H1 (cell line): Measurements from ENCODE around the gene HBS1L. TPM values are rescaled to one million over a fixed set of nuclear protein-coding genes. Genes with fewer than 3 reads are reported as not detected.

Source experiments
- CTCF ChIA-PET: fragments of 300-600 bp; sonication (Branson Sonifier 250); formaldehyde crosslinking; loops from one replicate; lab custom pipeline; 2021; ENCODE audit not compliant: partially characterized antibody; lab: Charles Lee
- POLR2A ChIA-PET: fragments of 300-600 bp; sonication (Branson Sonifier 250); formaldehyde crosslinking; loops from one replicate; lab custom pipeline; 2021; ENCODE audit warnings: inconsistent platforms; ENCODE audit not compliant: partially characterized antibody; lab: Charles Lee
- DNase-seq, 2 experiments: peaks; one replicate each; pipeline versions ENCODE4 v3.0.0 to v3.0.0-alpha.2; 2010 to 2022; ENCODE audit warnings: low spot score in 2 of 2, low read depth in 1 of 2, mixed read lengths in 1 of 2
- FAIRE-seq: peaks from 2 replicates; lab custom pipeline; 2011; peaks lifted over from hg19 to GRCh38; lab: Jason Lieb, UNC
- H2AFZ ChIP-seq: 2 replicates; pipeline ENCODE4 v1.8.1; 2012; ENCODE audit warnings: low read length, inconsistent platforms
- H2AK5ac ChIP-seq: 2 replicates; pipeline ENCODE4 v1.6.1; 2013; ENCODE audit warnings: low read depth, low read length
- H2BK120ac ChIP-seq: replicated peaks from 2 replicates; pipeline ENCODE3; 2013; ENCODE audit warnings: low read depth, low read length, inconsistent platforms
- H2BK12ac ChIP-seq: 2 replicates; pipeline ENCODE4 v1.6.1; 2013; ENCODE audit warnings: low read depth, low read length
- H2BK15ac ChIP-seq: 2 replicates; pipeline ENCODE4 v1.6.1; 2013; ENCODE audit warnings: low read length
- H2BK20ac ChIP-seq: 2 replicates; pipeline ENCODE4 v1.6.1; 2013; ENCODE audit warnings: low read length
- H2BK5ac ChIP-seq: 2 replicates; pipeline ENCODE4 v1.6.1; 2013; ENCODE audit warnings: low read depth, low read length
- H3K14ac ChIP-seq: 2 replicates; pipeline ENCODE4 v1.6.1; 2013; ENCODE audit warnings: inconsistent platforms; ENCODE audit not compliant: insufficient read length
- H3K18ac ChIP-seq: 2 replicates; pipeline ENCODE4 v1.6.1; 2013; ENCODE audit warnings: low read length; ENCODE audit errors: extremely low read depth
- H3K23ac ChIP-seq: 2 replicates; pipeline ENCODE4 v1.6.1; 2013; ENCODE audit warnings: inconsistent platforms; ENCODE audit not compliant: insufficient read length
- H3K23me2 ChIP-seq: 2 replicates; pipeline ENCODE4 v1.6.1; 2013; ENCODE audit warnings: low read depth, low read length
- H3K27ac ChIP-seq: 2 replicates; pipeline ENCODE4 v1.6.1; 2011; ENCODE audit warnings: low read depth, low read length, inconsistent platforms
- H3K27me3 ChIP-seq, 4 experiments: replicated peaks in 1 of 4; 1 replicate in 1 of 4; 2 replicates in 3 of 4; pipeline versions ENCODE4 v1.6.1 to v1.8.1; 2011 to 2013; ENCODE audit warnings: low read length in 3 of 4, mild to moderate bottlenecking in 3 of 4, inconsistent platforms in 2 of 4, mixed read lengths in 2 of 4, moderate library complexity in 1 of 4; ENCODE audit not compliant: control insufficient read depth in 3 of 4, insufficient read depth in 3 of 4; ENCODE audit errors: extremely low read depth in 1 of 4
- H3K36me3 ChIP-seq, 4 experiments: 2 replicates each; pipeline versions ENCODE4 v1.6.1 to v1.8.1; 2011 to 2013; ENCODE audit warnings: mild to moderate bottlenecking in 4 of 4, low read length in 3 of 4, moderate library complexity in 2 of 4, control low read depth in 1 of 4, inconsistent platforms in 1 of 4; ENCODE audit not compliant: insufficient read depth in 4 of 4, control insufficient read depth in 2 of 4
- H3K4ac ChIP-seq: replicated peaks from 2 replicates; pipeline ENCODE3; 2013; ENCODE audit warnings: low read length, low read depth, mixed read lengths, inconsistent platforms; ENCODE audit not compliant: insufficient read length
- H3K4me1 ChIP-seq, 4 experiments: replicated peaks in 1 of 4; 1 replicate in 1 of 4; 2 replicates in 3 of 4; pipeline versions ENCODE4 v1.6.1 to v1.8.1; 2011 to 2013; ENCODE audit warnings: low read length in 3 of 4, inconsistent platforms in 2 of 4, mixed read lengths in 1 of 4; ENCODE audit not compliant: insufficient read depth in 4 of 4, control insufficient read depth in 3 of 4
- H3K4me2 ChIP-seq, 2 experiments: 2 replicates each; pipeline versions ENCODE4 v1.6.1 to v1.8.1; 2011 to 2013; ENCODE audit warnings: low read depth in 2 of 2, low read length in 2 of 2, control low read depth in 1 of 2, inconsistent platforms in 1 of 2, mild to moderate bottlenecking in 1 of 2; ENCODE audit not compliant: insufficient read depth in 1 of 2
- H3K4me3 ChIP-seq, 4 experiments: fragments of 200-600, 300-600 bp in 1 of 4; sonication (generic), shearing (Covaris generic), sonication (Bioruptor Twin) in 1 of 4; 2 replicates each; pipeline versions ENCODE4 v1.5.1 to v1.8.1; 2011 to 2016; ENCODE audit warnings: low read length in 4 of 4, low read depth in 3 of 4, control low read depth in 2 of 4, inconsistent platforms in 2 of 4, mild to moderate bottlenecking in 2 of 4, mixed read lengths in 1 of 4, moderate library complexity in 1 of 4; ENCODE audit not compliant: insufficient read depth in 2 of 4; ENCODE audit errors: extremely low read depth in 1 of 4
- H3K56ac ChIP-seq: replicated peaks from 2 replicates; pipeline ENCODE3; 2013; ENCODE audit warnings: low read depth, mild to moderate bottlenecking, mixed read lengths, low read length, inconsistent platforms; ENCODE audit not compliant: insufficient read length
- H3K79me1 ChIP-seq: 2 replicates; pipeline ENCODE4 v1.6.1; 2013; ENCODE audit warnings: low read depth, low read length, control low read depth
- H3K79me2 ChIP-seq, 2 experiments: 2 replicates each; pipeline versions ENCODE4 v1.6.1 to v1.8.1; 2012 to 2013; ENCODE audit warnings: low read length in 2 of 2, mild to moderate bottlenecking in 2 of 2, inconsistent platforms in 1 of 2; ENCODE audit not compliant: insufficient read depth in 2 of 2, control insufficient read depth in 1 of 2
- H3K9ac ChIP-seq, 4 experiments: replicated peaks in 1 of 4; 1 replicate in 1 of 4; 2 replicates in 3 of 4; pipeline versions ENCODE4 v1.6.1 to v1.8.1; 2011 to 2013; ENCODE audit warnings: low read depth in 3 of 4, low read length in 3 of 4, control low read depth in 2 of 4, mild to moderate bottlenecking in 2 of 4, moderate library complexity in 2 of 4, inconsistent platforms in 1 of 4; ENCODE audit errors: extremely low read depth in 1 of 4
- H3K9me3 ChIP-seq, 2 experiments: 2 replicates each; pipeline versions ENCODE4 v1.6.1 to v1.8.1; 2012 to 2013; ENCODE audit warnings: mild to moderate bottlenecking in 2 of 2, moderate library complexity in 2 of 2, control low read depth in 1 of 2, inconsistent platforms in 1 of 2, low read depth in 1 of 2, low read length in 1 of 2, mixed read lengths in 1 of 2; ENCODE audit not compliant: insufficient read depth in 2 of 2
- H4K20me1 ChIP-seq, 2 experiments: replicated peaks in 1 of 2; 2 replicates each; pipeline versions ENCODE3 to v1.8.1; 2011 to 2013; ENCODE audit warnings: inconsistent platforms in 2 of 2, low read length in 2 of 2, mild to moderate bottlenecking in 1 of 2; ENCODE audit not compliant: insufficient read depth in 2 of 2, control insufficient read depth in 1 of 2
- H4K5ac ChIP-seq: 2 replicates; pipeline ENCODE4 v1.6.1; 2013; ENCODE audit warnings: low read length, low read depth, mixed read lengths, inconsistent platforms; ENCODE audit not compliant: insufficient read length
- H4K8ac ChIP-seq: 2 replicates; pipeline ENCODE4 v1.8.0; 2013; ENCODE audit warnings: mild to moderate bottlenecking, moderate library complexity, low read length, inconsistent platforms; ENCODE audit not compliant: insufficient read depth; ENCODE audit errors: extremely low read depth
- H4K91ac ChIP-seq: replicated peaks from 2 replicates; pipeline ENCODE3; 2013; ENCODE audit warnings: low read length, mixed read lengths, inconsistent platforms; ENCODE audit not compliant: insufficient read length
- BACH1 ChIP-seq: IDR thresholded peaks from 2 replicates; pipeline ENCODE4 v1.6.1; 2012; ENCODE audit warnings: low read length, improper control_type of control experiment
- SUZ12 ChIP-seq: fragments of 200-600 bp; sonication (generic); IDR thresholded peaks from 2 replicates; pipeline ENCODE4 v1.6.1; 2012; ENCODE audit warnings: mild to moderate bottlenecking, inconsistent platforms, low read length, moderate library complexity, mixed read lengths
- WGBS, 2 experiments: shearing (Covaris generic) in 1 of 2; methylation state at CpG; one replicate each; pipeline versions ENCODE4 v1.1.6 to v1.1.7; 2013 to 2015; ENCODE audit warnings: low lambda C conversion rate in 2 of 2, mixed read lengths in 2 of 2, inconsistent platforms in 1 of 2, low coverage in 1 of 2, missing lambda C conversion rate in 1 of 2; ENCODE audit not compliant: insufficient replicate concordance in 2 of 2, insufficient coverage in 1 of 2, insufficient read length in 1 of 2; ENCODE audit errors: extremely low coverage in 1 of 2, missing lambda C conversion rate in 1 of 2; 5-methylcytosine and 5-hydroxymethylcytosine counted together
- polyA plus RNA-seq, 7 experiments: library from polyadenylated mRNA; depleted of rRNA in 3 of 7; stranded (reverse) in 5 of 7; unstranded in 2 of 7; fragments of >200 nt in 5 of 7; fragments of 200-250 nt in 2 of 7; gene quantifications; 1 replicate in 5 of 7; 2 replicates in 1 of 7; 4 replicates in 1 of 7; pipeline versions ENCODE4 v1.2.1 to v1.2.3, GENCODE V29; 2011 to 2013; ENCODE audit warnings: missing spikeins in 2 of 7, mixed read lengths in 2 of 7
- total RNA-seq: library from RNA; stranded (reverse); fragmentation: NEBNext Ultra II Directional; extraction: Animal tissue kit (Norgen Biotek cat#: 25700); gene quantifications from 2 replicates; pipeline ENCODE4 v1.2.1, GENCODE V29; 2021

HBS1L gene
- total and polyA plus RNA-seq, 2 of the 8 experiments (the other 6 are each of a cell fraction or from before 2014, with no cell fraction given) = 28.1 to 97.1 TPM

DNA sequence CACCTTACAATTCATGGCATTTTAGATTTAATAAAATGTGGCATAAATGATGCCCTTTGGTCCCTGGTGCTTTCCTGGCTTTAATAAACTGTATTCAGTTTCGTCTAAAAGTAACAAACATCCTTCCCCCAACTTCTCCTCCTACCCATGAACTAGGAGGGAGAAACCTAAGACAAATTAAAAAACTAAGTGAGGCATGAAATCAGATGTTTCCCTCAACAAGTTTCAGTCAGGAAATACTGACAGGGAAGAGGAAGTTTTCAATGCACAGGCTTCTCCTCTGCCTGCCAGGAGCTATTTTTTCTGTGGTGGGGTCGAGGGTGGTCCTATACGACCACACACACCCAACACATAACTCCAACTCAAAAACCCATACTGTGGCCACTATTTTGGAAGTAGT is 10.0 kb downstream of the HBS1L start:
- WGBS, 2 experiments = 82% methylated on average over 3 of the region's 3 CpGs; no CpG with 5 or more reads in 1 of the 2 experiments
- H2BK120ac ChIP-seq = no peak overlapping the region
- no peaks in the 10 kb centered on the region for H3K9me3 ChIP-seq
- DNase-seq (no peak), FAIRE-seq (no peak)
- H2BK20ac ChIP-seq = no peak overlapping the region
- no peak overlapping the region for H3K27ac ChIP-seq
- no peaks in the 10 kb centered on the region for H3K4me1 ChIP-seq
- no peak overlapping the region for H3K4ac ChIP-seq
- no peak overlapping the region for H3K56ac ChIP-seq
- H2BK12ac ChIP-seq = no peak overlapping the region
- H4K20me1 ChIP-seq = peaks cover 0 to 5% of the 10 kb centered on the region in 2 experiments
- no peak overlapping the region for H4K8ac ChIP-seq
- no peak overlapping the region for H3K14ac ChIP-seq
- H3K79me2 ChIP-seq = peaks cover 12 to 75% of the 10 kb centered on the region in 2 experiments; a peak in 3 of 4 replicates
- no peaks in the 10 kb centered on the region for H3K27me3 ChIP-seq
- peaks cover 0 to 16% (median 7%) of the 10 kb centered on the region in 4 experiments; a peak in 6 of 8 replicates for H3K36me3 ChIP-seq
- CTCF ChIA-PET = no interaction called here
- no peak overlapping the region for H2AK5ac ChIP-seq
- H2BK5ac ChIP-seq = no peak overlapping the region
- no peak overlapping the region for H4K91ac ChIP-seq
- no peak overlapping the region for H4K5ac ChIP-seq
- no peaks in the 10 kb centered on the region for H3K23me2 ChIP-seq
- no peak overlapping the region for H3K4me2 ChIP-seq
- no peak overlapping the region for H3K23ac ChIP-seq
- TF ChIP-seq SUZ12 (no peak), BACH1 (no peak)
- TF ChIP-seq, all 59 proteins: peak for 0
- Histone ChIP-seq H3K18ac (no peak overlapping the region), H3K9ac (no peak overlapping the region), H2BK15ac (no peak overlapping the region), H3K79me1 (peaks cover 4% of the 10 kb centered on the region; the same call in 1 of the 2 replicates), H3K4me3 (no peak overlapping the region), H2AFZ (no peak overlapping the region)
- POLR2A ChIA-PET = no interaction called here
